HG03097 (cell line): ENCODE data around the gene FAM227B.

Source experiments
- ATAC-seq: cut with Tn5 transposase; IDR thresholded peaks from one replicate; pipeline ENCODE4 v1.9.1; 2021; ENCODE audit not compliant: unreplicated experiment, low FRiP score

FAM227B gene

GRCh38 chr15:49309889-49310288, 310.7 kb downstream of the FAM227B start:
- ATAC-seq, result no peak

GRCh38 chr15:49308686-49309085, 311.9 kb downstream of the FAM227B start:
- no peak for ATAC-seq

- ATAC-seq, result no peak
Measured at GRCh38 chr15:49306551-49306950, 314.1 kb downstream of the FAM227B start.

- ATAC-seq, result no peak
Measured at GRCh38 chr15:49303003-49303402, 317.6 kb downstream of the FAM227B start.

GRCh38 chr15:49301562-49301961, 319.1 kb downstream of the FAM227B start:
- ATAC-seq, result no peak

GRCh38 chr15:49300856-49301255, 319.8 kb downstream of the FAM227B start:
- no peak for ATAC-seq

GRCh38 chr15:49297584-49297983, 323.0 kb downstream of the FAM227B start:
- ATAC-seq, result no peak

GRCh38 chr15:49296258-49296657, 324.4 kb downstream of the FAM227B start:
- no peak for ATAC-seq

GRCh38 chr15:49293941-49294340, 326.7 kb downstream of the FAM227B start:
- no peak for ATAC-seq

- ATAC-seq, result no peak
Measured at GRCh38 chr15:49290191-49290590, 330.4 kb downstream of the FAM227B start.

GRCh38 chr15:49288391-49288790, 332.2 kb downstream of the FAM227B start:
- no peak for ATAC-seq

- ATAC-seq, result no peak
Measured at GRCh38 chr15:49287481-49287880, 333.1 kb downstream of the FAM227B start.

- ATAC-seq, result no peak
Measured at GRCh38 chr15:49286649-49287404, 333.8 kb downstream of the FAM227B start.

GRCh38 chr15:49282366-49282765, 338.3 kb downstream of the FAM227B start:
- ATAC-seq, result no peak

- ATAC-seq, result no peak
Measured at GRCh38 chr15:49279521-49280456, 340.8 kb downstream of the FAM227B start.

GRCh38 chr15:49278751-49279150, 341.9 kb downstream of the FAM227B start:
- no peak for ATAC-seq
